DOHH2 (cell line): ENCODE data around the gene KDM4F.

ENCODE experiments used
- EZH2phosphoT487 ChIP-seq: fragments of 200-600 bp; sonication (generic); IDR thresholded peaks from 2 replicates; pipeline ENCODE4 v1.6.1; 2017; ENCODE audit warnings: borderline replicate concordance, mild to moderate bottlenecking, antibody characterized with exemption, low read length, moderate library complexity, mixed read lengths
- TF ChIP-seq, protein P1 (sequence below): fragments of 200-600 bp; sonication (generic); IDR thresholded peaks from one replicate; pipeline ENCODE4 v1.5.1; 2014; ENCODE audit warnings: antibody characterized with exemption, mild to moderate bottlenecking, low read depth, low read length; ENCODE audit not compliant: poor library complexity, severe bottlenecking

DNA sequence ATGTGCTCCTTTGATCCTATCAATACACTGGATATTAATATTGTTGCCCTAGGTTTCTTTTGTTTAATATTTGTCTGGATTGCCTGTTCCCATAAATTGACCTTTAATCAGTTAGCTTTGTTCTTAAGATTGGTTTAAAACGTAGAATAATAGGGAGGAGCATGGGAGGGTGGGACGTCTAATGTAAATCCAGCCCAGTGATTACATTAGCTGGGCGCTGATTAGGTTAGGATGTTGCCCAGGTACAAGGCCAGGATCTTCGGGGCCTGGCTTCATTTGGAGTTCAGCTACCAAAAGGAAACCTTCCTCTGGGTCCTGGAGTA, 17.5 kb downstream of the KDM4F start, which contains the start of gene SRSF8:
- TF ChIP-seq, protein P1, sequence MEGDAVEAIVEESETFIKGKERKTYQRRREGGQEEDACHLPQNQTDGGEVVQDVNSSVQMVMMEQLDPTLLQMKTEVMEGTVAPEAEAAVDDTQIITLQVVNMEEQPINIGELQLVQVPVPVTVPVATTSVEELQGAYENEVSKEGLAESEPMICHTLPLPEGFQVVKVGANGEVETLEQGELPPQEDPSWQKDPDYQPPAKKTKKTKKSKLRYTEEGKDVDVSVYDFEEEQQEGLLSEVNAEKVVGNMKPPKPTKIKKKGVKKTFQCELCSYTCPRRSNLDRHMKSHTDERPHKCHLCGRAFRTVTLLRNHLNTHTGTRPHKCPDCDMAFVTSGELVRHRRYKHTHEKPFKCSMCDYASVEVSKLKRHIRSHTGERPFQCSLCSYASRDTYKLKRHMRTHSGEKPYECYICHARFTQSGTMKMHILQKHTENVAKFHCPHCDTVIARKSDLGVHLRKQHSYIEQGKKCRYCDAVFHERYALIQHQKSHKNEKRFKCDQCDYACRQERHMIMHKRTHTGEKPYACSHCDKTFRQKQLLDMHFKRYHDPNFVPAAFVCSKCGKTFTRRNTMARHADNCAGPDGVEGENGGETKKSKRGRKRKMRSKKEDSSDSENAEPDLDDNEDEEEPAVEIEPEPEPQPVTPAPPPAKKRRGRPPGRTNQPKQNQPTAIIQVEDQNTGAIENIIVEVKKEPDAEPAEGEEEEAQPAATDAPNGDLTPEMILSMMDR, result no peak
- no peak for TF ChIP-seq EZH2phosphoT487
